Subcutaneous adipose tissue (tissue), 4 donors: ENCODE measurements around the gene OR4D11. TPM values are rescaled to one million over a fixed set of nuclear protein-coding genes. Genes with fewer than 3 reads are reported as not detected.

Experiments used
- CTCF ChIP-seq: fragments of 450-650 bp; IDR thresholded peaks from one replicate; pipeline ENCODE4 v1.5.1; 2016; ENCODE audit warnings: low read depth, mild to moderate bottlenecking, control low read depth, antibody characterized with exemption, moderate library complexity
- total RNA-seq, 4 donors: library from RNA; depleted of rRNA; stranded (reverse); fragments of >200 nt; gene quantifications; one replicate each; pipeline ENCODE4 v1.1.0, GENCODE V29; 2016

The OR4D11 gene
- total RNA-seq, 4 donors from 2014 or later, result not detected

DNA sequence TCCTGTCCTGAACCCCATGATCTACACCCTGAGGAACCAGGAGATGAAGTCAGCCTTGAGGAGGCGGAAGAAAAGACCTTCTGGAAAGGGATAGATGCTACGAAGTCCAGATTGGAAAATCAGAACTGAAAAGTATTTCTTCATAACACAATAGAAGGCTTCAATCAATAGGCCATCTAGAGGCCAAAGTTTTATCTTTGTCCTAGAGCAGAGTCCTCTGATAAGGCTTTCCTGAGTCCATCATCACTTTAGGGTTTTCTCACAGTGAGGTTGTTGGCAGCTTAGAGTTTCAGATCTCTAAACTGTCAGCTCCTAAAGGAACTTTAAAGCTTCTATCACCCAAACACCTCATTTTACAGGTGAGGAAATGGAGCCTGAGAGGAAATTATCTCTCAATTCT is 29.2 kb downstream of the OR4D11 start:
- no peak for TF ChIP-seq CTCF

GRCh38 chr11:59534676-59535075 is 31.3 kb downstream of the OR4D11 start:
- no peak for TF ChIP-seq CTCF

DNA sequence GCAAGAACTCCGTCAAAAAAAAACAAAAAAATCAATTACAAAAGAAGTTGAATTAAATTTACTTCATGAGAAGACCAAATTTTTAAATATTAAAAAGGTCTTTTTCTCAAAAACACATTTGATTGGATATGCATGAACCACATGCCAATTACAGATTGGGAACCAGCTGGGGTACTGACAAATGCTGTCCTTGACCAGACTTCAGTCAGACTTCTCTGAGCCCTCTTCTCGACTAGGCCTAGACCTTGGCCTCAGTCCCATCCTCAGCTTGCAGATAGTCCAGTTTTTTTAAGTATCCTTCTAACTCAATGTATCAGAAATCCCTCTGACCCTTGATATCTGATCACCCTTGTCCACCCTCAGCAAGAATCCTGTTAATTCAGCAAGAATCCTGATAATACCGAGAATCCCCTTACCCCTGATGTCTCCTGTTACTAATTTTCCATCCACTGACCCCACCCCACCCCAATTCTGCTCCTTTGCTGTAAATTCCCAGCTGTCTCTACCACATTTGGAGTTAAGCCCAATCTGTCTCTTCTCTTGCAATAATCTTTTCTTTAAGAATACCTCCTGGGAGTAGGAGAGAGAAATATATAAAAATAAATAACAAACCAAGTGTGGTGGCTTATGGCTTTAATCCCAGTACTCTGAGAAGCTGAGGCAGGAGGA is 38.9 kb downstream of the OR4D11 start:
- TF ChIP-seq CTCF, result no peak

GRCh38 chr11:59544869-59545178 is 41.4 kb downstream of the OR4D11 start:
- no peak for TF ChIP-seq CTCF

DNA sequence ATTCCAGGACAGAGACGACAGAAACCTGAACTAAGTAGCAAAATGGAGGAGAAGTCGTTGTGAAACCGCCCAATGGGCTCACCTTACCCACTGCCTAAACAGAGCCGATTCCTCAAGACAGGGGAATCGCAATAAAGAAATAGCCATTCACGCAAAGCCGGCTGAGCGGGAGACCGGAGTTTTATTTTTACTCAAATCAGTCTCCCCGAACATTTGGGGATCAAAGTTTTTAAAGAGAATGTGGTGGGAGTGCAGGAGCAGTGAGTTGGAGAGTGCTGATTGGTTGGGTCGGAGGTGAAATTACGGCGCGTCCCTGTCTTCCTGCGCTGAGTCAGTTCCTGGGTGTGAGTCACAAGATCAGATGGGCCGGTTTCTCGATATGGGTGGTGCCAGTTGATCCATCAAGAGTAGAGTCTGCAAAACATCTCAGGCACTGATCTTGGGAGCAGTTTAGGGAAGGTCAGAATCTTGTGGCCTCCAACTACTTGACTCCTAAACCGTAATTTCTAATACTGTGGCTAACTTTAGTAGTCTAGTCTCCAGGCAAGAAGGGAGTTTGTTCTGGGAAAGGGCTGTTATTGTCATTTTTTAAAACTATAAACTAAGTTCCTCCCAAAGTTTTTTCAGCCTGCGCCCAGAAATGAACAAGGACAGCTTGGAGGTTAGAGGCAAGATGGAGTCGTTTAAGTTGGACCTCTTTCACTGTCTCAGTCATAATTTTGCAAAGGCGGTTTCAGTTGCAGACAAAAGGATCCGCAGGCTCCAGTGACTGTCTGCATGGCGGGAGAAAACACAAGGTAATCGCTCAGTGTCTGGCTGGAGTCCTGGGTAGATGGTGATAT is 42.0 kb downstream of the OR4D11 start:
- no peak for TF ChIP-seq CTCF

GRCh38 chr11:59548309-59548656 is 44.9 kb downstream of the OR4D11 start:
- TF ChIP-seq CTCF, result no peak

- no peak for TF ChIP-seq CTCF
These were observed 47.0 kb downstream of the OR4D11 start for GRCh38 chr11:59550368-59550841.
